Measurements from ENCODE around the gene VAMP2.

VAMP2 gene

GRCh38 chr17:8137645-8138373, 24.9 kb downstream of the VAMP2 start:
- no peaks in the 10 kb centered on the region for H3K27me3 ChIP-seq (ENCODE audit: low read depth, low read length)
- peak overlapping the region; percentile 92; the same call in 1 of the 2 replicates for H3K27ac ChIP-seq (ENCODE audit: low read length)
- H4K20me1 ChIP-seq (ENCODE audit: insufficient read depth, low read length) = no peaks in the 10 kb centered on the region
- H3K79me2 ChIP-seq (ENCODE audit: low read length) = no peaks in the 10 kb centered on the region
- peak overlapping the region; percentile 97 for H3K4me3 ChIP-seq (ENCODE audit: low read length)
- H3K4me1 ChIP-seq (ENCODE audit: low read length) = peaks cover 5% of the 10 kb centered on the region; the same call in 1 of the 2 replicates
- peak overlapping the region; percentile 92 for H3K4me2 ChIP-seq (ENCODE audit: low read length)
- no peak for TF ChIP-seq EZH2phosphoT487 (IDR thresholded peaks at IDR 0.05; ENCODE audit: low read depth)
- no peak for TF ChIP-seq CTCF (IDR thresholded peaks at IDR 0.05; ENCODE audit: low read depth, low read length)
- peak overlapping the region; percentile 77 for H3K9ac ChIP-seq (ENCODE audit: low read length)
- H3K36me3 ChIP-seq (replicated peaks; ENCODE audit: low read depth, low read length) = no peaks in the 10 kb centered on the region
- peak overlapping the region; percentile 92 for H2AFZ ChIP-seq (ENCODE audit: low read depth, low read length)
- H3K9me3 ChIP-seq (ENCODE audit: insufficient read depth, low read length) = no peaks in the 10 kb centered on the region

GRCh38 chr17:8133941-8134340, 28.8 kb downstream of the VAMP2 start:
- Histone ChIP-seq H3K27ac (ENCODE audit: low read length) (no peak overlapping the region), H4K20me1 (ENCODE audit: insufficient read depth, low read length) (no peaks in the 10 kb centered on the region), H3K79me2 (ENCODE audit: low read length) (no peaks in the 10 kb centered on the region), H3K9ac (ENCODE audit: low read length) (no peak overlapping the region), H3K4me1 (ENCODE audit: low read length) (peaks cover 5% of the 10 kb centered on the region; the same call in 1 of the 2 replicates), H2AFZ (ENCODE audit: low read depth, low read length) (no peak overlapping the region), H3K9me3 (ENCODE audit: insufficient read depth, low read length) (no peaks in the 10 kb centered on the region), H3K27me3 (ENCODE audit: low read depth, low read length) (0 out of 2 replicates have a peak, but pooled peaks cover 4% of the 10 kb centered on the region), H3K4me2 (ENCODE audit: low read length) (no peak overlapping the region), H3K4me3 (ENCODE audit: low read length) (no peak overlapping the region), H3K36me3 (replicated peaks; ENCODE audit: low read depth, low read length) (no peaks in the 10 kb centered on the region)
- TF ChIP-seq CTCF (IDR thresholded peaks at IDR 0.05; ENCODE audit: low read depth, low read length) (no peak), EZH2phosphoT487 (IDR thresholded peaks at IDR 0.05; ENCODE audit: low read depth) (no peak)

- H3K9me3 ChIP-seq (ENCODE audit: insufficient read depth, low read length) = no peaks in the 10 kb centered on the region
- H3K36me3 ChIP-seq (replicated peaks; ENCODE audit: low read depth, low read length) = no peaks in the 10 kb centered on the region
- H3K27ac ChIP-seq (ENCODE audit: low read length) = no peak overlapping the region
- no peak overlapping the region for H3K4me2 ChIP-seq (ENCODE audit: low read length)
- H4K20me1 ChIP-seq (ENCODE audit: insufficient read depth, low read length) = no peaks in the 10 kb centered on the region
- H2AFZ ChIP-seq (ENCODE audit: low read depth, low read length) = no peak overlapping the region
- H3K4me1 ChIP-seq (ENCODE audit: low read length) = peaks cover 5% of the 10 kb centered on the region; the same call in 1 of the 2 replicates
- H3K4me3 ChIP-seq (ENCODE audit: low read length) = no peak overlapping the region
- H3K9ac ChIP-seq (ENCODE audit: low read length) = no peak overlapping the region
- no peaks in the 10 kb centered on the region for H3K79me2 ChIP-seq (ENCODE audit: low read length)
- TF ChIP-seq EZH2phosphoT487 (IDR thresholded peaks at IDR 0.05; ENCODE audit: low read depth) = no peak
- TF ChIP-seq CTCF (IDR thresholded peaks at IDR 0.05; ENCODE audit: low read depth, low read length) = no peak
- 0 out of 2 replicates have a peak, but pooled peaks cover 4% of the 10 kb centered on the region for H3K27me3 ChIP-seq (ENCODE audit: low read depth, low read length)
These were observed 29.3 kb downstream of the VAMP2 start for GRCh38 chr17:8133399-8133798.

GRCh38 chr17:8131844-8132441, 30.8 kb downstream of the VAMP2 start:
- H3K27ac ChIP-seq (ENCODE audit: low read length) = no peak overlapping the region
- no peak overlapping the region for H3K4me3 ChIP-seq (ENCODE audit: low read length)
- TF ChIP-seq EZH2phosphoT487 (IDR thresholded peaks at IDR 0.05; ENCODE audit: low read depth) (no peak), CTCF (IDR thresholded peaks at IDR 0.05; ENCODE audit: low read depth, low read length) (no peak)
- H2AFZ ChIP-seq (ENCODE audit: low read depth, low read length) = no peak overlapping the region
- no peaks in the 10 kb centered on the region for H3K36me3 ChIP-seq (replicated peaks; ENCODE audit: low read depth, low read length)
- H3K27me3 ChIP-seq (ENCODE audit: low read depth, low read length) = 0 out of 2 replicates have a peak, but pooled peaks cover 4% of the 10 kb centered on the region
- H3K4me1 ChIP-seq (ENCODE audit: low read length) = 0 out of 2 replicates have a peak, but pooled peaks cover 4% of the 10 kb centered on the region
- H3K79me2 ChIP-seq (ENCODE audit: low read length) = no peaks in the 10 kb centered on the region
- H3K9ac ChIP-seq (ENCODE audit: low read length) = no peak overlapping the region
- no peaks in the 10 kb centered on the region for H3K9me3 ChIP-seq (ENCODE audit: insufficient read depth, low read length)
- H3K4me2 ChIP-seq (ENCODE audit: low read length) = no peak overlapping the region
- no peaks in the 10 kb centered on the region for H4K20me1 ChIP-seq (ENCODE audit: insufficient read depth, low read length)

Measured in OCI-LY3 (cell line).